Chondrocyte (in vitro differentiated cells): Measurements from ENCODE around the gene LAMA5. TPM values are rescaled to one million over a fixed set of nuclear protein-coding genes. Genes with fewer than 3 reads are reported as not detected.

Source experiments
- DNase-seq: peaks from one replicate; pipeline ENCODE4 v3.0.0; 2021; ENCODE audit warnings: mixed read lengths, low spot score
- H3K27ac Mint-ChIP-seq: one replicate; pipeline ENCODE4 v1.8.0; 2021; ENCODE audit warnings: mild to moderate bottlenecking, moderate library complexity, mixed read lengths; ENCODE audit not compliant: unreplicated experiment
- H3K27me3 Mint-ChIP-seq: 2 replicates; pipeline ENCODE4 v1.8.0; 2021; ENCODE audit warnings: low read depth, mixed read lengths
- H3K36me3 Mint-ChIP-seq: 2 replicates; pipeline ENCODE4 v1.8.0; 2021; ENCODE audit warnings: low read depth, mixed read lengths
- H3K4me1 Mint-ChIP-seq: 2 replicates; pipeline ENCODE4 v1.8.0; 2021; ENCODE audit warnings: low read depth, mild to moderate bottlenecking, mixed read lengths
- H3K4me3 Mint-ChIP-seq: one replicate; pipeline ENCODE4 v1.8.0; 2021; ENCODE audit warnings: mild to moderate bottlenecking, moderate library complexity, mixed read lengths; ENCODE audit not compliant: unreplicated experiment
- H3K9me3 Mint-ChIP-seq: 2 replicates; pipeline ENCODE4 v1.8.0; 2021; ENCODE audit warnings: low read depth, mixed read lengths
- total RNA-seq: library from RNA; stranded (reverse); gene quantifications from 3 replicates; pipeline ENCODE4 v1.2.1, GENCODE V29; 2021
- TF ChIP-seq, protein P1 (sequence below): fragments of 200-600 bp; sonication (generic); IDR thresholded peaks from 2 replicates; pipeline ENCODE4 v1.5.0; 2021; ENCODE audit warnings: antibody characterized with exemption, mild to moderate bottlenecking, moderate library complexity

Gene LAMA5
- total RNA-seq, 1 donor from 2014 or later: 368 TPM

DNA sequence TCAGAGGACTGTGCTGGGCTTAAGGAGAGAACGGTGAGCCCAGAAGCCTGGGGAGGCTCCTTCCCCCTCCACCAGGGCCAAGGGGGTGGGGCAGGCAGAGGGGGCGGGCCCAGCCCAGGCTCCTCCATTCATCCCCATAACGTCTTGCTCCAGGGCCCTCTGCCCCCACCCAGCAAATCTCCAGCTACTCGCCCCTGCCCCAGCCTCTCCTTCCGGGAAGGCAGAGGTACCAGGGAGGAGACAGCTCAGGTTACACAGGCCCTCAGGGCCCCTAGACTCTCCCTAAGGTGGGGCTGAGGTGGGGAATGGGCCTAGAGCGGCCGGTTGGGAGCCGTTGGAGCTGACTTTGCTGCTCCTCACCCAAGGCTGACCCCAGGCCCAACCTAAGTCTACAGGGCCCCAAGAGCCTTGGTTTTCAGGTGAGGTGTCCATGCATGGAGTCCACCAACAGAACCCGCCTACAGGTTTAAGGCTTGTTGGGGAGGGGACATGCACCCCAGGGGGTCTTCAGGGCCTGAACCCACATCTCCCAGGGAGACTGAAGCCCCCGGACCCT is 1.2 kb downstream of the LAMA5 start:
- Mint-ChIP-seq H3K4me1 (peaks cover 67% of the 10 kb centered on the region), H3K27me3 (no peaks in the 10 kb centered on the region), H3K9me3 (no peaks in the 10 kb centered on the region), H3K27ac (peak overlapping the region; percentile 75), H3K4me3 (peak overlapping the region; percentile 69), H3K36me3 (peaks cover 1% of the 10 kb centered on the region)
- TF ChIP-seq, protein P1, sequence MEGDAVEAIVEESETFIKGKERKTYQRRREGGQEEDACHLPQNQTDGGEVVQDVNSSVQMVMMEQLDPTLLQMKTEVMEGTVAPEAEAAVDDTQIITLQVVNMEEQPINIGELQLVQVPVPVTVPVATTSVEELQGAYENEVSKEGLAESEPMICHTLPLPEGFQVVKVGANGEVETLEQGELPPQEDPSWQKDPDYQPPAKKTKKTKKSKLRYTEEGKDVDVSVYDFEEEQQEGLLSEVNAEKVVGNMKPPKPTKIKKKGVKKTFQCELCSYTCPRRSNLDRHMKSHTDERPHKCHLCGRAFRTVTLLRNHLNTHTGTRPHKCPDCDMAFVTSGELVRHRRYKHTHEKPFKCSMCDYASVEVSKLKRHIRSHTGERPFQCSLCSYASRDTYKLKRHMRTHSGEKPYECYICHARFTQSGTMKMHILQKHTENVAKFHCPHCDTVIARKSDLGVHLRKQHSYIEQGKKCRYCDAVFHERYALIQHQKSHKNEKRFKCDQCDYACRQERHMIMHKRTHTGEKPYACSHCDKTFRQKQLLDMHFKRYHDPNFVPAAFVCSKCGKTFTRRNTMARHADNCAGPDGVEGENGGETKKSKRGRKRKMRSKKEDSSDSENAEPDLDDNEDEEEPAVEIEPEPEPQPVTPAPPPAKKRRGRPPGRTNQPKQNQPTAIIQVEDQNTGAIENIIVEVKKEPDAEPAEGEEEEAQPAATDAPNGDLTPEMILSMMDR: no peak
- no peak for DNase-seq

DNA sequence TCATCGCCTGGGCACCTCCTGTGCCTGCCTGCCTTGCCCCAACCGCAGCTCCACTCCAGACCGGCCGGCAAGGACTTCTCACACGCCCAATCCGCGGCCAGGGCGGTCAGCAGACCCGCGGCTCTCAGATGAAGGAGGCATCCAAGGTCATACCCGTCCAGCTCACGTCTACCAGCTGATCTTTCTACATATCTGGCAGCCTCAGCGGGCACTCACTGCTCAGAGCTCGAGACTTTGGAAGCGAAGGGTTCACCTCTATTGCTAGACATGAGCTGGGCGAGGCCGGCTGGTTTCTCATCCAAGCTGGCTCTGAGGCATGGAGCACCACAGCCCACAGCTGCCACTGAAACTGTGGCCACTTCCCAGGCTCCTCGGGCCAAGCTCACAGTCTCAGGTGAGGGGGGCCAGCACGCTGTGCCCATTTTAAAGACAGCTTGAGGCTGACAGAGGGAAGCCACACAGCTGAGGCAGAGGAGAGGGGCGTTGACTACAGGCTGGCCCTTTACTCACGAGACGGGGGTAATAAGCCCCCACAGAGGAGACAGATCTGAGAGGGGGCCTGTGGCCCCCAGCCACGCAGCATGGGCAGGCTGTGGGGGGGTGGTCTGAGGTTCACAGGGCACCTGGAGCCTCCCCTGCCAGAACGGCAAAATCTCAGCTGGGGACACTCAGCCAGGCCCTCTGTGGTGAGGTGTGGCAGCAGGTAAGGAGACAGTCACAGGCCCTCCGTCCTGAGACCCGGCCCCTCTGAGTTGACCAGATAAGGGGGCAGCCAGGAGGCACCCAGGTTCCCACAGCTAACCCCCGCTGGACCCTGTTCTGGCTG is 2.0 kb downstream of the LAMA5 start:
- no peaks in the 10 kb centered on the region for H3K27me3 Mint-ChIP-seq
- H3K9me3 Mint-ChIP-seq: no peaks in the 10 kb centered on the region
- peaks cover 1% of the 10 kb centered on the region for H3K36me3 Mint-ChIP-seq
- peak overlapping the region; percentile 69 for H3K4me3 Mint-ChIP-seq
- TF ChIP-seq, protein P1: no peak
- H3K4me1 Mint-ChIP-seq: peaks cover 64% of the 10 kb centered on the region
- DNase-seq: no peak
- H3K27ac Mint-ChIP-seq: peak overlapping the region; percentile 73

DNA sequence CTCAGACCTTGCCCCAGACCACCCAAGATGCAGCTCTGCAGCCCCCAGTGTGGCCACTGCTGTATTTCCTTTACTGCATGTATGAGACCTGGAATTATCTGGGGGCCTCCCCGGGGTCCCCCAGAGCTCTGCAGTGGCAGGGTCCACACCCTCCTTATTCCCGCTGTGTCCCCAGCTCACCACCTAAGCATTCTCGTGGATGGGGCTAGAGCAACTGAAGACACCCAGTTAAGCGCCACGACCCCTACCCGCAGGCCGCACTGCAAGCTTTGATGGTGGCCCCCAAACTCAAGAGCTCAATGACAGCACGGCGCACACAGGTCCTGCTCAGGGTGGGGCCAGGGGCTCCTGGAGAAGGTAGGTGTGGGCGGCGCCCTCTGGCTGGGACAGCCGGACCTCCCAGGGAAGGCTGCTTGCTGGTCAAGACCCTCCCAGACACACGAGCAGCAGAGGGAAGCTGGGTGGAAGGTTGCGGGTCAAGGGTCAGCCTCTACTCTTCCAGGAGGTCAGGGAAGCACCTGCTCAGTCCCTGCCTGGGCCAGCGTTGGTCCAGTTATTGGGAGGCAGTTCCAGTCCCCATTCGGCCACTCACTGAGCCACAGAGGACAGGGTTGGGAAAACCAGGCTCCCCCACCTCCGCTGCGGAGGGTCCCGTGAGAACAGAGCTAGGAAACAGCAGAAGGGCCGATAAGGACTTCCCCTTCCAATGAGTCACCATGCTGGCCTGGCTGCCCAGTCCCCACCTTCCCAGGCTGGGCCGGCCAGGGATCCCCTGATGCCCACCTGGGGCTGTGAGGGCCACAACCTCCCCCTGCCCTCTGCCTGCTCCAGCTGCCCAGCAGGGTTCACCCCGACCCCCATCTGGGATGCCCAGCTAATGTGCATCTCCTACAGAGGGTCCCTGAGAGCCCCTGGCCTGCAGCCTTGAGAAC is 2.9 kb downstream of the LAMA5 start:
- peaks cover 66% of the 10 kb centered on the region for H3K4me1 Mint-ChIP-seq
- peak overlapping the region; percentile 73 for H3K27ac Mint-ChIP-seq
- peak overlapping the region; percentile 69 for H3K4me3 Mint-ChIP-seq
- TF ChIP-seq, protein P1: no peak
- no peaks in the 10 kb centered on the region for H3K9me3 Mint-ChIP-seq
- no peaks in the 10 kb centered on the region for H3K27me3 Mint-ChIP-seq
- no peak for DNase-seq
- peaks cover 1% of the 10 kb centered on the region for H3K36me3 Mint-ChIP-seq

DNA sequence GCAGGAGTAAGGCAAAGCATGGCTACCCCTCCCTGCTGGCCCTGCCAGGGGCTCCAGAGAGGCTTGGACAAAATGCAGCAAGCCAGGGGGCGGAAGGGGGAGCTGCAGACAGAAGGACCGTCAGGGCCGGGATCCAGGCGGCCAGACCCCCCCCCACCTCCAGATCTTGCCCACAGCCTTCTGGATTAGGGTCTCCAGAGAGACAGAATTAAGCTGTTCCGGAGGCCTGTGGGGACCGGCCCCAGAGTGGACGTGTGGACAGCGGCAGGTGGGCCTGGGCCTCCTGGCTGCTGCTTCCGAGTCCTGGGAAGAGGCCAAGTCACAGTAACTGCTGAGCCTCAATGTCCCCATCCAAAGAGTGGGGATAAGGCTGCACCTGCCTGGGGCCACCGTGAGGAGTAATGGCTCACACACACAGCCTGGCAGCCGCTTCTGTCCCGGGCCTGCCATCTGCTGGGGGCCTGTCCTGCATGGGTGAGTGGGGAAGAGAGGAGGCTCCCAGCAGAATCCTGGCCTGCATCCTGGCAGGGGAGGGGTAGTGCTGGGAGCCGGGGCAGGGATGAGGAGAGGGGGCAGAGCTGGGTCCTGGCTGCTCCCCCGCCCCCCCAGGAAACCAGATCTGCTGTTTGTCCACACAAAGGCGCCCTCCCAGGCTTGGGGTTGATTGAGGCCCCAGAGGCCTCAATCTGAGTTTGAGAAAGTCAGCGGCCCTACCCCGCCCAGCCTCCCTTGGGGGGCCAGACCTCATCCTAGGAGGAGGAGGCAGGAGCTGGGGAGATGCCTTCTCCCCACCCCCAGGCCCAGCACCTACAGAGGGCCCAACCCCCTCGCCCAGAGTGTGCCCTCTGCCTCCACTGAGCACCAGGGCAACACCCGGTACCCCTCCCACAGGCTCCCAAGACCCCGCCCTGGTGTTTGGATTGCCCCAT is 3.9 kb downstream of the LAMA5 start:
- Mint-ChIP-seq H3K27ac (no peak overlapping the region), H3K4me1 (peaks cover 66% of the 10 kb centered on the region)
- DNase-seq: no peak

More for the DNA sequence above, 3.9 kb downstream of the LAMA5 start:
- H3K9me3 Mint-ChIP-seq: no peaks in the 10 kb centered on the region
- no peaks in the 10 kb centered on the region for H3K27me3 Mint-ChIP-seq
- H3K36me3 Mint-ChIP-seq: peaks cover 1% of the 10 kb centered on the region
- TF ChIP-seq, protein P1: peak; percentile 75
- H3K4me3 Mint-ChIP-seq: peak overlapping the region; percentile 45
